MCF 10A (cell line): ENCODE measurements around the gene SNAPC4. TPM values are rescaled to one million over a fixed set of nuclear protein-coding genes. Genes with fewer than 3 reads are reported as not detected.

Experiments used
- BruUV-seq: library from RNA; stranded (reverse); fragments of 400-500 nt; replicated peaks from 2 replicates; lab custom pipeline; 2021; lab: Mats Ljungman, UMichigan
- CTCF ChIA-PET: fragments of 300-600 bp; sonication (Branson Sonifier 250); formaldehyde crosslinking; extraction: SDS; loops from one replicate; lab custom pipeline; 2021; ENCODE audit warnings: antibody characterized with exemption, inconsistent platforms; lab: Yijun Ruan, JAX
- POLR2A ChIA-PET: fragments of 300-600, 350-650 bp; sonication (Branson Sonifier 250); formaldehyde crosslinking; extraction: SDS; loops from one replicate; lab custom pipeline; 2020; ENCODE audit warnings: antibody characterized with exemption, inconsistent platforms; lab: Yijun Ruan, JAX
- DNase-seq: peaks from one replicate; pipeline ENCODE4 v3.0.0-alpha.2; 2018; ENCODE audit not compliant: unreplicated experiment
- H3K27ac Mint-ChIP-seq: one replicate; pipeline ENCODE4 v1.8.0; 2022; ENCODE audit warnings: mild to moderate bottlenecking, low read depth, mixed read lengths; ENCODE audit not compliant: unreplicated experiment
- H3K27me3 Mint-ChIP-seq: one replicate; pipeline ENCODE4 v1.8.0; 2022; ENCODE audit warnings: mixed read lengths; ENCODE audit not compliant: insufficient read depth, unreplicated experiment
- H3K36me3 Mint-ChIP-seq: one replicate; pipeline ENCODE4 v1.8.0; 2022; ENCODE audit warnings: mild to moderate bottlenecking, moderate library complexity, mixed read lengths; ENCODE audit not compliant: insufficient read depth, unreplicated experiment
- H3K4me1 Mint-ChIP-seq: one replicate; pipeline ENCODE4 v1.8.0; 2022; ENCODE audit warnings: mixed read lengths; ENCODE audit not compliant: insufficient read depth, unreplicated experiment
- H3K4me3 Mint-ChIP-seq: one replicate; pipeline ENCODE4 v1.8.0; 2022; ENCODE audit warnings: mild to moderate bottlenecking, moderate library complexity, mixed read lengths; ENCODE audit not compliant: unreplicated experiment
- H3K9me3 Mint-ChIP-seq: one replicate; pipeline ENCODE4 v1.8.0; 2022; ENCODE audit warnings: mixed read lengths; ENCODE audit not compliant: unreplicated experiment
- intact Hi-C: fragments of 100-400 bp; cut with micrococcal nuclease; formaldehyde crosslinking; loops from 2 replicates; pipeline ENCODE4 v1.14.1; 2022
- total RNA-seq: library from RNA; stranded (reverse); gene quantifications from 2 replicates; pipeline ENCODE4 v1.2.3, GENCODE V29; 2022
- TF ChIP-seq, protein P1 (sequence below): fragments of 200-600 bp; IDR thresholded peaks from one replicate; pipeline ENCODE4 v1.8.0; 2022; ENCODE audit warnings: antibody characterized with exemption, mild to moderate bottlenecking; ENCODE audit not compliant: unreplicated experiment

The SNAPC4 gene
- total RNA-seq, 1 experiment from 2014 or later = 9.9 TPM

DNA sequence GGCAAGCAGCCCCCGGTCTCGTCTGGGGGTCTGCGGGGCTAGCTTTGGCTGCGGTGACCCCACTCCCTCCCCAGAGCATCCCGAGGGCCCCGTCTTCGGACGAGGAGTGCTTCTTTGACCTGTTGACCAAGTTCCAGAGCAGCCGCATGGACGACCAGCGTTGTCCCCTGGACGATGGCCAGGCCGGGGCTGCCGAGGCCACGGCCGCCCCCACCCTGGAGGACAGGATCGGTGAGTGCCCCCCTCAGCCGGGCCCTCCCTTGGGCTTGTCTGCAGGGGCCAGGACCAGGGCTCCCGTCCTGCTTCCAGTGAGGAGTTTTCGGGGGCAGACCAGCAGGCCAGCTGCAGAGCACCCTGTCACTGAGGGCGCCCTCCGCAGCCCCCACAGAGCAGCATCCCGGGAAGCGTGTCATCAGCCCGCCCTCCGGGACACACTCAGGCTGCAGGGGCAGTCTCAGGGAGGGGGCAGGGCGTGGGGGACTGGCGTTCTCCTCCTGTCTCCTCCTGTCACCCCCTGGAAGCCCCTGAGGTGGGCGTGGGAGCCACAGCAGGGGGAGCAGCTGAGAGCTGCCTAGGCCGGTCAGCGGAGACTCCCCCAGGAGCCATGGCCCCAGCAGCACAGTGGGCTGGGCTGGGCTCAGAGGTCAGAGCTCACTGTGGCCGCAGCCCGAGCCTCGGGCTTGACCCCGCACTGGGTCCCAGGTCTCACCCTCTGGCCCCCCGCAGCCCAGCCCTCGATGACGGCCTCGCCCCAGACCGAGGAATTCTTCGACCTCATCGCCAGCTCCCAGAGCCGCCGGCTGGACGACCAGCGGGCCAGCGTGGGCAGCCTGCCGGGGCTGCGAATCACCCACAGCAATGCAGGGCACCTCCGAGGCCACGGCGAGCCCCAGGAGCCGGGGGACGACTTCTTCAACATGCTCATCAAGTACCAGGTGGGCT lies 44.1 kb downstream of the SNAPC4 start:
- BruUV-seq = no TSS peak

DNA sequence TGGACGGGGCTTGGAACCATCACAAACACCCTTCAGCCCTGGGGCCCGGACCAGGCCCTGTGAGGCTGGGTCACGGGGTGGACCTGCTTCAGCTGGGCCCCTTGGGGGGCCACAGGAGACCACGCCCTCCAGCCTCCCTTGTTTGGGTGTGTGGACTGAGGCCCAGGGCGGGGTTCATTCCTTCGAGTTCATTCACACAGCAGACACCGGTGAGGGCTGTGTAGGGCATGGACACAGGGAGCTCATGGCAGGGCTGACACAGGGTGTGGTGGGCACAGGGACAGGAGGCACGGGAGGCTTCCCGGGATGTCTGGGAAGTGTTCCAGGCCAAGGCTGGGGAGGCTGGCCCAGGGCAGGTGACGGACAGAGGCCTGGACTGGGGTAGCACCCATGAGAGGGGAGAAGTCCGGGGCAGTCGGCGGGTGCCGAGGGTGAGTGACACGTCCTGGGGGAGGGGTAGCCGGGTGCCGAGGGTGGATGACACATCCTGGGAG lies 45.3 kb downstream of the SNAPC4 start:
- POLR2A ChIA-PET = interaction anchor here (1.0 to 1.6 kb wide), 2 partner anchors 9 to 14 kb away, joined by 4 read pairs; partner anchors contain the start of gene DNLZ
- no TSS peak for BruUV-seq
- H3K27ac Mint-ChIP-seq = peak overlapping the region; percentile 54
- peaks cover 5% of the 10 kb centered on the region for H3K4me1 Mint-ChIP-seq
- H3K4me3 Mint-ChIP-seq = no peak overlapping the region
- H3K27me3 Mint-ChIP-seq = no peaks in the 10 kb centered on the region
- H3K36me3 Mint-ChIP-seq = peaks cover 8% of the 10 kb centered on the region
- intact Hi-C loops = no loop called here
- peak; percentile 31 for DNase-seq
- TF ChIP-seq, protein P1, sequence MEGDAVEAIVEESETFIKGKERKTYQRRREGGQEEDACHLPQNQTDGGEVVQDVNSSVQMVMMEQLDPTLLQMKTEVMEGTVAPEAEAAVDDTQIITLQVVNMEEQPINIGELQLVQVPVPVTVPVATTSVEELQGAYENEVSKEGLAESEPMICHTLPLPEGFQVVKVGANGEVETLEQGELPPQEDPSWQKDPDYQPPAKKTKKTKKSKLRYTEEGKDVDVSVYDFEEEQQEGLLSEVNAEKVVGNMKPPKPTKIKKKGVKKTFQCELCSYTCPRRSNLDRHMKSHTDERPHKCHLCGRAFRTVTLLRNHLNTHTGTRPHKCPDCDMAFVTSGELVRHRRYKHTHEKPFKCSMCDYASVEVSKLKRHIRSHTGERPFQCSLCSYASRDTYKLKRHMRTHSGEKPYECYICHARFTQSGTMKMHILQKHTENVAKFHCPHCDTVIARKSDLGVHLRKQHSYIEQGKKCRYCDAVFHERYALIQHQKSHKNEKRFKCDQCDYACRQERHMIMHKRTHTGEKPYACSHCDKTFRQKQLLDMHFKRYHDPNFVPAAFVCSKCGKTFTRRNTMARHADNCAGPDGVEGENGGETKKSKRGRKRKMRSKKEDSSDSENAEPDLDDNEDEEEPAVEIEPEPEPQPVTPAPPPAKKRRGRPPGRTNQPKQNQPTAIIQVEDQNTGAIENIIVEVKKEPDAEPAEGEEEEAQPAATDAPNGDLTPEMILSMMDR = no peak
- CTCF ChIA-PET = interaction anchor here (0.6 kb wide), 1 partner anchor 39 kb away, joined by 4 read pairs; no protein-coding TSS in a partner anchor
- H3K9me3 Mint-ChIP-seq = no peaks in the 10 kb centered on the region

More for the DNA sequence above, 44.1 kb downstream of the SNAPC4 start:
- no peak overlapping the region for H3K4me3 Mint-ChIP-seq
- no peaks in the 10 kb centered on the region for H3K27me3 Mint-ChIP-seq
- TF ChIP-seq, protein P1 = no peak
- H3K4me1 Mint-ChIP-seq = peaks cover 5% of the 10 kb centered on the region
- peaks cover 8% of the 10 kb centered on the region for H3K36me3 Mint-ChIP-seq
- no peak for DNase-seq
- no peak overlapping the region for H3K27ac Mint-ChIP-seq
- no peaks in the 10 kb centered on the region for H3K9me3 Mint-ChIP-seq
- ChIA-PET CTCF (interaction anchor here (0.5 to 0.6 kb wide), 2 partner anchors 15 to 16 kb away, joined by 3 read pairs; no protein-coding TSS in a partner anchor), POLR2A (interaction anchor here (0.6 kb wide), 1 partner anchor 451 kb away, joined by 3 read pairs; no protein-coding TSS in a partner anchor)
- intact Hi-C loops = no loop called here

DNA sequence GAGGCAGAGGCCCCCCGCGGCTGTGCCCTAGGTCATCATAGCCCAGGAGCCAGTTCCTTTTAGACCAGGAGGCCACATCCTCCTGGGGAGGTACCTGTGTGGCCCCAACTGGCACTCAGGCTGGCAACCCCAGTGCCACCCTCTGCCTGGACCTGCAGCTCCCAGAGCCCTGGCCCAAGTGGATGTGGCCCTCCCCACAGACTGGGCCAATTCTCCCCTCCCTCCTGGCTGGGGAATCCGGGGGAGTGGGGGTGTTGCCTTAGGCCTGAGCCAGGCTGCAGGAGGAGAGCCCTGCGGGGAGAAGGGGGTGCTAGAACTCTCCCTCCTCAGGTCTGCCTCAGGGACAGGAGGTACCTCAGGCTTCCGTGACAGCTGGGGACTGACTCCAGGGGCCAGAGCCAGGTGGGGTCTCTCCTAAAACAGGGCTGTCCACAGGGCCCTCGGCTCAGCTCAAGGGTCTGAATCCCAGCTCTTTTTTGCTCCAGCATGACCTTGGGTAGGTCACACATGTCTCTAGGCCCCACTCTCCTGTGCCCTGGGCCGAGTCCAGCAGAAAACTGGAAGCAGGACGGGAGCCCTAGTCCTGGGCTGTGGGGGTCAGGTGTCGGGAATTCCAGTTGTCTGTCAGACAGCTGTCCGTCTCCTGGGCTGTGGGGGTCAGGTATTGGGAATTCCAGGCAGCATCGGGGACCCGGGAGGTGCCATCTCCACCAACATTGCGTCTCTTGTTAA lies 46.0 kb downstream of the SNAPC4 start:
- ChIA-PET CTCF (no interaction called here), POLR2A (interaction anchor here (0.7 to 1.6 kb wide), 3 partner anchors 9 to 15 kb away, joined by 4 read pairs; partner anchors contain the start of gene DNLZ)
- no TSS peak for BruUV-seq
- Mint-ChIP-seq H3K4me3 (no peak overlapping the region), H3K27me3 (no peaks in the 10 kb centered on the region), H3K27ac (no peak overlapping the region), H3K9me3 (no peaks in the 10 kb centered on the region), H3K4me1 (peaks cover 5% of the 10 kb centered on the region), H3K36me3 (peaks cover 8% of the 10 kb centered on the region)
- intact Hi-C loops = no loop called here
- TF ChIP-seq, protein P1 = no peak
- DNase-seq = no peak
